Omental fat pad (tissue), 4 donors: ENCODE measurements around the gene BAIAP2L2. TPM values are rescaled to one million over a fixed set of nuclear protein-coding genes. Genes with fewer than 3 reads are reported as not detected.

Experiments
- ATAC-seq: fragments of 150-250 bp; one replicate; pipeline ENCODE4 v1.9.1; 2016; ENCODE audit warnings: mild to moderate bottlenecking, moderate library complexity; ENCODE audit not compliant: low FRiP score
- DNase-seq: peaks from one replicate; pipeline ENCODE4 v3.0.0-alpha.2; 2019; ENCODE audit warnings: low spot score
- CTCF ChIP-seq, 3 donors: fragments of 450-650 bp; IDR thresholded peaks; one replicate each; pipeline ENCODE4 v1.5.1; 2016 to 2017; ENCODE audit warnings: antibody characterized with exemption in 3 of 3, mild to moderate bottlenecking in 3 of 3, moderate library complexity in 2 of 3
- total RNA-seq, 4 donors: library from RNA; depleted of rRNA; stranded (reverse); fragments of >200 nt; gene quantifications; one replicate each; pipeline ENCODE4 v1.1.0, GENCODE V29; 2016

The BAIAP2L2 gene
- total RNA-seq, 4 donors from 2014 or later, result 2.6 to 4.3 (median 3.2) TPM

GRCh38 chr22:38070250-38070921 is 40.1 kb downstream of the BAIAP2L2 start:
- no peak for DNase-seq
- ATAC-seq, result no peak
- TF ChIP-seq CTCF (IDR thresholded peaks at IDR 0.05), result no peak

GRCh38 chr22:38069372-38070249 is 40.9 kb downstream of the BAIAP2L2 start:
- no peak for ATAC-seq
- TF ChIP-seq CTCF (IDR thresholded peaks at IDR 0.05), result no peak
- no peak for DNase-seq

DNA sequence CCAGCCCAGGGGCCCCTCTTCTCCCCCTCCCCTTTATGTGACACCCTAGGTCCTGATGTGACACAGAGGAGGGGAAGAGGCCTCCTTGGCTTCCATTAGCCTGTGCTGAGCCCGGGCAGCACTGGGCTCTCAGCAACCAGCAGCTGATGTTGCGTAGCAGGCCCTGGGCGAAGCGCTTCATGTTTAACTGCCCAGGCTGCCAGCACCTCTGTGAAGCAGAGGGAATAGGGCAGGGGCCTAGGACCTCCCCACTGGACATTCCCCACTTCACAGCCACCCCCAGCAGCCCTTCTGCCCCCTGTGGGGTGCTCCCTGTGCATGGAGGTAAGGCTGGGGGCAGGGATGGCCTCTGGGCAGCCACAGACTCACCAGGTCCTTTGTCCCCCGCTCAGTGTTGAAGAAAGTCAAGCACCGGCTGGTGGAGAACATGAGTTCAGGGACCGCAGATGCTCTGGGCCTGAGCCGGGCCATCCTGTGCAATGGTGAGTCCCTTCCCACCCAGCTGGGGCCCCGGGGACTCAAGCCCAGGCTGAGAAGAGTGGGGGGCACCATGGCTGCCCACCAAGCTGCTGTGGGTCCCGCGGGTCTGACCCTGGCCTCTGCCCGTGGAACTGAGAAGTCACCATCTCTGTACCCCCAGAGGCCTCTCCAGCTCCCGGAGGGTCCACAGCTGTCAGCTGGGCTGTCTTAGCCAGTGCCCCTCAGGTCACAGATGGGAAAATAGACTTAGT is 41.7 kb downstream of the BAIAP2L2 start:
- ATAC-seq (no peak), DNase-seq (no peak)
- no peak for TF ChIP-seq CTCF (IDR thresholded peaks at IDR 0.05)

- DNase-seq (no peak), ATAC-seq (no peak)
- no peak for TF ChIP-seq CTCF (IDR thresholded peaks at IDR 0.05)
Observed at GRCh38 chr22:38067761-38068360, 42.6 kb downstream of the BAIAP2L2 start.

DNA sequence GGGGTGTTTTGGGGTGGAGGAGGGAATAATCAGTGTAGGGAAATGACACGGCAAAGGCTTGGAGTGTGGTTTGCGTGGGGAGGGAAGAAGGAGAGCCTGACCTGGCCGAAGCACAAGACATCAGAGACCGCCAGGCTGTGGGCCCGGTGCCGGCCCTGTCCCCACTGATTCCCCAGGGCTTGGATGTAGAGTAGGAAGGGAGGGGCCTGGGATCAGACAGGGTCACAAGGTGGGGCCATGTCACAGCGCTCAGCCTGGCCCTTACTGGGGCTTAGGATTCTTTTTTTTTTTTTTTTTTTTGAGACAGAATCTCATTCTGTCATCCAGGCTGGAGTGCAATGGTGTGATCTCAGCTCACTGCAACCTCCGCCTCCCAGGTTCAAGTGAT is 43.5 kb downstream of the BAIAP2L2 start:
- TF ChIP-seq CTCF (IDR thresholded peaks at IDR 0.05), result no peak
- DNase-seq (no peak), ATAC-seq (no peak)

GRCh38 chr22:38066381-38067027 is 44.0 kb downstream of the BAIAP2L2 start:
- no peak for DNase-seq
- ATAC-seq, result no peak
- TF ChIP-seq CTCF (IDR thresholded peaks at IDR 0.05), result no peak
